IMR-90 (cell line): ENCODE results near the gene PEAK1. TPM values are rescaled to one million over a fixed set of nuclear protein-coding genes. Genes with fewer than 3 reads are reported as not detected.

Experiments
- ATAC-seq: fragments of 200-7000 bp; cut with Tn5 transposase; 2 replicates; pipeline ENCODE4 v1.9.1; 2020; ENCODE audit warnings: low read depth, mild to moderate bottlenecking, moderate library complexity
- BruUV-seq: library from RNA; stranded (reverse); fragments of 400-500 nt; replicated peaks from 2 replicates; lab custom pipeline; 2021; lab: Mats Ljungman, UMichigan
- CTCF ChIA-PET: fragments of 300-600 bp; formaldehyde crosslinking; extraction: SDS; loops from one replicate; lab custom pipeline; 2021; ENCODE audit warnings: antibody characterized with exemption; lab: Yijun Ruan, JAX
- POLR2A ChIA-PET: fragments of 300-600 bp; sonication (Branson Sonifier 250); formaldehyde crosslinking; loops from one replicate; lab custom pipeline; 2022; ENCODE audit warnings: antibody characterized with exemption; ENCODE audit not compliant: unreplicated experiment; lab: Charles Lee
- DNase-seq: peaks from one replicate; pipeline ENCODE4 v3.0.0; 2013
- H2AFZ ChIP-seq: replicated peaks from 2 replicates; pipeline ENCODE3; 2013; ENCODE audit warnings: low read length, mild to moderate bottlenecking; ENCODE audit not compliant: poor library complexity
- H2AK5ac ChIP-seq: 2 replicates; pipeline ENCODE4 v1.6.1; 2013; ENCODE audit warnings: low read depth, low read length, inconsistent platforms
- H2AK9ac ChIP-seq: replicated peaks from 2 replicates; pipeline ENCODE3; 2013; ENCODE audit warnings: mild to moderate bottlenecking, low read depth, low read length, moderate library complexity; ENCODE audit not compliant: poor library complexity
- H2BK120ac ChIP-seq: 2 replicates; pipeline ENCODE4 v1.6.1; 2013; ENCODE audit warnings: low read depth, low read length, inconsistent platforms
- H2BK15ac ChIP-seq: 3 replicates; pipeline ENCODE4 v1.6.1; 2013; ENCODE audit warnings: low read depth, low read length, inconsistent platforms
- H2BK20ac ChIP-seq: 2 replicates; pipeline ENCODE4 v1.6.1; 2013; ENCODE audit warnings: low read depth, mild to moderate bottlenecking, inconsistent platforms, low read length, moderate library complexity
- H2BK5ac ChIP-seq: 2 replicates; pipeline ENCODE4 v1.6.1; 2013; ENCODE audit warnings: mild to moderate bottlenecking, low read depth, low read length, inconsistent platforms; ENCODE audit not compliant: poor library complexity, severe bottlenecking
- H3K14ac ChIP-seq: replicated peaks from 2 replicates; pipeline ENCODE4 v1.6.1; 2013; ENCODE audit warnings: low read depth, low read length, inconsistent platforms
- H3K18ac ChIP-seq: 2 replicates; pipeline ENCODE4 v1.6.1; 2013; ENCODE audit warnings: low read depth, low read length, control low read depth
- H3K23ac ChIP-seq: 2 replicates; pipeline ENCODE4 v1.6.1; 2013; ENCODE audit warnings: low read depth, low read length, inconsistent platforms
- H3K27ac ChIP-seq: 2 replicates; pipeline ENCODE4 v1.5.1; 2013; ENCODE audit warnings: mild to moderate bottlenecking, control low read depth, low read length; ENCODE audit not compliant: insufficient read depth
- H3K27me3 ChIP-seq: 2 replicates; pipeline ENCODE4 v1.6.1; 2013; ENCODE audit warnings: low read length; ENCODE audit not compliant: control insufficient read depth, insufficient read depth
- H3K36me3 ChIP-seq: 2 replicates; pipeline ENCODE4 v1.6.1; 2013; ENCODE audit warnings: low read length, mixed read lengths; ENCODE audit not compliant: control insufficient read depth, insufficient read depth
- H3K4ac ChIP-seq: 2 replicates; pipeline ENCODE4 v1.6.1; 2013; ENCODE audit warnings: low read depth, low read length, inconsistent platforms
- H3K4me1 ChIP-seq: 2 replicates; pipeline ENCODE4 v1.6.1; 2013; ENCODE audit warnings: low read length, mixed read lengths; ENCODE audit not compliant: control insufficient read depth, insufficient read depth
- H3K4me2 ChIP-seq: 2 replicates; pipeline ENCODE4 v1.6.1; 2013; ENCODE audit warnings: low read depth, mild to moderate bottlenecking, control low read depth, low read length, moderate library complexity
- H3K4me3 ChIP-seq: 2 replicates; pipeline ENCODE4 v1.5.1; 2013; ENCODE audit warnings: low read depth, mild to moderate bottlenecking, control low read depth, low read length, moderate library complexity; ENCODE audit not compliant: insufficient read depth
- H3K56ac ChIP-seq: 2 replicates; pipeline ENCODE4 v1.6.1; 2013; ENCODE audit warnings: low read length, inconsistent platforms; ENCODE audit not compliant: insufficient read depth; ENCODE audit errors: extremely low read depth
- H3K79me1 ChIP-seq, 2 experiments: 2 replicates each; pipeline ENCODE4 v1.6.1; 2013; ENCODE audit warnings: low read length in 2 of 2, inconsistent platforms in 1 of 2, low read depth in 1 of 2
- H3K9ac ChIP-seq: 2 replicates; pipeline ENCODE4 v1.6.1; 2013; ENCODE audit warnings: low read depth, low read length, control low read depth
- H3K9me1 ChIP-seq: 2 replicates; pipeline ENCODE4 v1.6.1; 2013; ENCODE audit warnings: low read length, inconsistent platforms; ENCODE audit not compliant: insufficient read depth
- H3K9me3 ChIP-seq: 2 replicates; pipeline ENCODE4 v1.6.1; 2013; ENCODE audit warnings: low read length; ENCODE audit not compliant: control insufficient read depth, insufficient read depth
- H4K20me1 ChIP-seq: 2 replicates; pipeline ENCODE4 v1.6.1; 2013; ENCODE audit warnings: low read length, inconsistent platforms; ENCODE audit not compliant: insufficient read depth
- H4K5ac ChIP-seq: 2 replicates; pipeline ENCODE4 v1.6.1; 2013; ENCODE audit warnings: mild to moderate bottlenecking, low read depth, low read length, control low read depth
- H4K8ac ChIP-seq, 2 experiments: 2 replicates each; pipeline ENCODE4 v1.6.1; 2013; ENCODE audit warnings: low read depth in 2 of 2, low read length in 2 of 2, control low read depth in 1 of 2, inconsistent platforms in 1 of 2
- H4K91ac ChIP-seq: 2 replicates; pipeline ENCODE4 v1.6.1; 2013; ENCODE audit warnings: low read depth, low read length, inconsistent platforms; ENCODE audit not compliant: insufficient read depth
- BHLHE40 ChIP-seq: fragments of 150-350 bp; IDR thresholded peaks from 2 replicates; pipeline ENCODE4 v1.6.1; 2016; ENCODE audit warnings: mild to moderate bottlenecking, low read depth, low read length
- CEBPB ChIP-seq: IDR thresholded peaks from 2 replicates; pipeline ENCODE4 v1.6.1; 2012; ENCODE audit warnings: low read depth, low read length, improper control_type of control experiment
- CHD1 ChIP-seq: IDR thresholded peaks from 2 replicates; pipeline ENCODE4 v1.6.1; 2012; ENCODE audit warnings: low read depth, low read length, improper control_type of control experiment
- FOS ChIP-seq: fragments of 150-350 bp; IDR thresholded peaks from 2 replicates; pipeline ENCODE4 v1.6.1; 2016; ENCODE audit warnings: low read depth, low read length
- MAFK ChIP-seq: IDR thresholded peaks from 2 replicates; pipeline ENCODE4 v1.6.1; 2012; ENCODE audit warnings: low read depth, low read length, improper control_type of control experiment
- MAZ ChIP-seq: IDR thresholded peaks from 2 replicates; pipeline ENCODE4 v1.6.1; 2012; ENCODE audit warnings: low read depth, mild to moderate bottlenecking, low read length, improper control_type of control experiment, moderate library complexity, borderline replicate concordance
- MXI1 ChIP-seq: IDR thresholded peaks from 2 replicates; pipeline ENCODE4 v1.6.1; 2012; ENCODE audit warnings: low read depth, mild to moderate bottlenecking, low read length, moderate library complexity, borderline replicate concordance
- NFE2L2 ChIP-seq: fragments of 150-350 bp; IDR thresholded peaks from 2 replicates; pipeline ENCODE4 v1.6.1; 2016; ENCODE audit warnings: low read depth, mild to moderate bottlenecking, low read length
- POLR2A ChIP-seq: IDR thresholded peaks from 2 replicates; pipeline ENCODE4 v1.6.1; 2012; ENCODE audit warnings: mild to moderate bottlenecking, low read depth, low read length
- RAD21 ChIP-seq: IDR thresholded peaks from 2 replicates; pipeline ENCODE4 v1.6.1; 2012; ENCODE audit warnings: low read length, improper control_type of control experiment
- RCOR1 ChIP-seq: IDR thresholded peaks from 2 replicates; pipeline ENCODE4 v1.6.1; 2012; ENCODE audit warnings: mild to moderate bottlenecking, low read length, improper control_type of control experiment; ENCODE audit not compliant: insufficient replicate concordance
- RFX5 ChIP-seq: IDR thresholded peaks from 2 replicates; pipeline ENCODE4 v1.8.0; 2012; ENCODE audit warnings: low read depth, mild to moderate bottlenecking, low read length, moderate library complexity
- SMC3 ChIP-seq: fragments of 150-350 bp; IDR thresholded peaks from 2 replicates; pipeline ENCODE4 v1.6.1; 2016; ENCODE audit warnings: low read depth, mild to moderate bottlenecking, antibody characterized with exemption, low read length, moderate library complexity
- dilution Hi-C: fragments of 300-500 bp; cut with HindIII; formaldehyde crosslinking; loops from one replicate; pipeline ENCODE4 v1.14.3; 2018; ENCODE audit warnings: low sequenced_read_pairs; ENCODE audit not compliant: unreplicated experiment
- in situ Hi-C: fragments of 300-500 bp; cut with MboI; formaldehyde crosslinking; loops from 3 replicates; pipeline ENCODE4 v1.14.3; 2019; ENCODE audit warnings: low sequenced_read_pairs, inconsistent platforms, mixed read lengths
- intact Hi-C: fragments of 100-400 bp; cut with micrococcal nuclease; formaldehyde crosslinking; loops from 2 replicates; pipeline ENCODE4 v1.10.0; 2022
- polyA plus RNA-seq, 3 experiments: library from polyadenylated mRNA; depleted of rRNA; stranded (reverse); fragments of >200 nt; gene quantifications; 2 replicates each; pipeline ENCODE4 v1.2.3, GENCODE V29; 2012; ENCODE audit warnings: low replicate concordance in 1 of 3
- total RNA-seq: library from RNA; depleted of rRNA; stranded (reverse); fragments of >200 nt; gene quantifications from 2 replicates; pipeline ENCODE4 v1.2.3, GENCODE V29; 2012
- TF ChIP-seq, protein P1 (sequence below): fragments of 150-350 bp; IDR thresholded peaks from 2 replicates; pipeline ENCODE4 v1.6.1; 2016; ENCODE audit warnings: low read depth, mild to moderate bottlenecking, low read length, moderate library complexity, borderline replicate concordance
- TF ChIP-seq, protein P2 (sequence below): conservative IDR thresholded peaks from 2 replicates; pipeline ENCODE4 v1.5.1; 2012; ENCODE audit warnings: mild to moderate bottlenecking, low read depth, low read length, improper control_type of control experiment
- TF ChIP-seq, protein P3 (sequence below): fragments of 150-350 bp; IDR thresholded peaks from 2 replicates; pipeline ENCODE4 v1.6.1; 2017; ENCODE audit warnings: mild to moderate bottlenecking, antibody characterized with exemption, low read length, low read depth

Gene PEAK1
- total and polyA plus RNA-seq, 2 of the 4 experiments (the other 2 are of a cell fraction), result 21.5 to 43.9 TPM

DNA sequence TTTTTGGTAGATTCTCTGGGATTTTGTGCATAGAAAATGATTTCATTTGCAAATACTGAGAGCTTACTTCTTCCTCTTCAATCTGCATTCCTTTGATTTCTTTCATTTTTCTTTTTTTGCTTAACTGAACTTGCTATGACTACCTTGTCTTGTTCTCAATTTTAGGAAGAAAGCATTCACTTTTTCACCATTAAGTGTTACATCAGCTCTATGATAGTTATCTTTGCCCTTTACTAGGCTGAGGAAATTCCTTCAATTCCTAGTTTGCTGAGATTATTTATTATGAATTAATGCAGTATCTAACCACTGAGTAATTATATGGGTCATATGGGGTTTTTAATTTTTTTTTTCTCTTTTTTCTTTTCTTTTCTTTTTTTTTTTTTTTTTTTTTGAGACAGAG, 172.8 kb downstream of the PEAK1 start:
- H3K79me1 ChIP-seq, result peaks cover 3 to 19% of the 10 kb centered on the region in 2 experiments; a peak in 3 of 4 replicates
- no peak overlapping the region for H3K14ac ChIP-seq
- CTCF ChIA-PET, result no interaction called here
- peaks cover 27% of the 10 kb centered on the region for H3K36me3 ChIP-seq
- no peak overlapping the region for H4K91ac ChIP-seq
- H2BK15ac ChIP-seq, result no peak overlapping the region
- no peak overlapping the region for H3K18ac ChIP-seq
- H3K9me3 ChIP-seq, result no peaks in the 10 kb centered on the region
- H3K56ac ChIP-seq, result no peak overlapping the region
- no peak overlapping the region for H4K8ac ChIP-seq
- H3K4ac ChIP-seq, result no peak overlapping the region
- H2BK20ac ChIP-seq, result no peak overlapping the region
- BruUV-seq, result no TSS peak
- POLR2A ChIA-PET, result interaction anchor here (0.6 kb wide), 1 partner anchor 19 kb away, joined by 12 read pairs; no protein-coding TSS in a partner anchor
- no peak overlapping the region for H2BK120ac ChIP-seq
- H2AK9ac ChIP-seq, result no peak overlapping the region
- no peak overlapping the region for H2AFZ ChIP-seq
- no peak overlapping the region for H3K9ac ChIP-seq
- H3K4me3 ChIP-seq, result no peak overlapping the region
- no peak for DNase-seq
- peaks cover 5% of the 10 kb centered on the region; the same call in 1 of the 2 replicates for H4K20me1 ChIP-seq
- H4K5ac ChIP-seq, result no peak overlapping the region
- no peak overlapping the region for H3K23ac ChIP-seq
- no peaks in the 10 kb centered on the region for H3K27me3 ChIP-seq
- H3K4me1 ChIP-seq, result no peaks in the 10 kb centered on the region
- no peak; the same call in 1 of the 2 replicates for ATAC-seq
- H3K27ac ChIP-seq, result no peak overlapping the region
- dilution Hi-C loops (no loop called here), intact Hi-C loops (no loop called here), in situ Hi-C loops (no loop called here)
- H2BK5ac ChIP-seq, result no peak overlapping the region
- H3K9me1 ChIP-seq, result peaks cover 5% of the 10 kb centered on the region; the same call in 1 of the 2 replicates
- H3K4me2 ChIP-seq, result no peak overlapping the region
- no peak for TF ChIP-seq RFX5
- no peak for TF ChIP-seq NFE2L2
- TF ChIP-seq RCOR1, result no peak
- TF ChIP-seq, protein P1, sequence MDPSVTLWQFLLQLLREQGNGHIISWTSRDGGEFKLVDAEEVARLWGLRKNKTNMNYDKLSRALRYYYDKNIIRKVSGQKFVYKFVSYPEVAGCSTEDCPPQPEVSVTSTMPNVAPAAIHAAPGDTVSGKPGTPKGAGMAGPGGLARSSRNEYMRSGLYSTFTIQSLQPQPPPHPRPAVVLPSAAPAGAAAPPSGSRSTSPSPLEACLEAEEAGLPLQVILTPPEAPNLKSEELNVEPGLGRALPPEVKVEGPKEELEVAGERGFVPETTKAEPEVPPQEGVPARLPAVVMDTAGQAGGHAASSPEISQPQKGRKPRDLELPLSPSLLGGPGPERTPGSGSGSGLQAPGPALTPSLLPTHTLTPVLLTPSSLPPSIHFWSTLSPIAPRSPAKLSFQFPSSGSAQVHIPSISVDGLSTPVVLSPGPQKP, result no peak
- no peak for TF ChIP-seq MAZ
- TF ChIP-seq BHLHE40, result no peak
- TF ChIP-seq, protein P2, sequence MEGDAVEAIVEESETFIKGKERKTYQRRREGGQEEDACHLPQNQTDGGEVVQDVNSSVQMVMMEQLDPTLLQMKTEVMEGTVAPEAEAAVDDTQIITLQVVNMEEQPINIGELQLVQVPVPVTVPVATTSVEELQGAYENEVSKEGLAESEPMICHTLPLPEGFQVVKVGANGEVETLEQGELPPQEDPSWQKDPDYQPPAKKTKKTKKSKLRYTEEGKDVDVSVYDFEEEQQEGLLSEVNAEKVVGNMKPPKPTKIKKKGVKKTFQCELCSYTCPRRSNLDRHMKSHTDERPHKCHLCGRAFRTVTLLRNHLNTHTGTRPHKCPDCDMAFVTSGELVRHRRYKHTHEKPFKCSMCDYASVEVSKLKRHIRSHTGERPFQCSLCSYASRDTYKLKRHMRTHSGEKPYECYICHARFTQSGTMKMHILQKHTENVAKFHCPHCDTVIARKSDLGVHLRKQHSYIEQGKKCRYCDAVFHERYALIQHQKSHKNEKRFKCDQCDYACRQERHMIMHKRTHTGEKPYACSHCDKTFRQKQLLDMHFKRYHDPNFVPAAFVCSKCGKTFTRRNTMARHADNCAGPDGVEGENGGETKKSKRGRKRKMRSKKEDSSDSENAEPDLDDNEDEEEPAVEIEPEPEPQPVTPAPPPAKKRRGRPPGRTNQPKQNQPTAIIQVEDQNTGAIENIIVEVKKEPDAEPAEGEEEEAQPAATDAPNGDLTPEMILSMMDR, result no peak
- TF ChIP-seq MXI1, result no peak
- no peak for TF ChIP-seq MAFK
- no peak for TF ChIP-seq CEBPB
- TF ChIP-seq POLR2A, result no peak
- TF ChIP-seq SMC3, result no peak
- no peak for TF ChIP-seq RAD21
- no peak for TF ChIP-seq CHD1
- TF ChIP-seq, protein P3, sequence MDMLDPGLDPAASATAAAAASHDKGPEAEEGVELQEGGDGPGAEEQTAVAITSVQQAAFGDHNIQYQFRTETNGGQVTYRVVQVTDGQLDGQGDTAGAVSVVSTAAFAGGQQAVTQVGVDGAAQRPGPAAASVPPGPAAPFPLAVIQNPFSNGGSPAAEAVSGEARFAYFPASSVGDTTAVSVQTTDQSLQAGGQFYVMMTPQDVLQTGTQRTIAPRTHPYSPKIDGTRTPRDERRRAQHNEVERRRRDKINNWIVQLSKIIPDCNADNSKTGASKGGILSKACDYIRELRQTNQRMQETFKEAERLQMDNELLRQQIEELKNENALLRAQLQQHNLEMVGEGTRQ, result no peak
- TF ChIP-seq FOS, result no peak
- no peak overlapping the region for H2AK5ac ChIP-seq
